Measurements from ENCODE around the gene NUDT16L1.

The NUDT16L1 gene

DNA sequence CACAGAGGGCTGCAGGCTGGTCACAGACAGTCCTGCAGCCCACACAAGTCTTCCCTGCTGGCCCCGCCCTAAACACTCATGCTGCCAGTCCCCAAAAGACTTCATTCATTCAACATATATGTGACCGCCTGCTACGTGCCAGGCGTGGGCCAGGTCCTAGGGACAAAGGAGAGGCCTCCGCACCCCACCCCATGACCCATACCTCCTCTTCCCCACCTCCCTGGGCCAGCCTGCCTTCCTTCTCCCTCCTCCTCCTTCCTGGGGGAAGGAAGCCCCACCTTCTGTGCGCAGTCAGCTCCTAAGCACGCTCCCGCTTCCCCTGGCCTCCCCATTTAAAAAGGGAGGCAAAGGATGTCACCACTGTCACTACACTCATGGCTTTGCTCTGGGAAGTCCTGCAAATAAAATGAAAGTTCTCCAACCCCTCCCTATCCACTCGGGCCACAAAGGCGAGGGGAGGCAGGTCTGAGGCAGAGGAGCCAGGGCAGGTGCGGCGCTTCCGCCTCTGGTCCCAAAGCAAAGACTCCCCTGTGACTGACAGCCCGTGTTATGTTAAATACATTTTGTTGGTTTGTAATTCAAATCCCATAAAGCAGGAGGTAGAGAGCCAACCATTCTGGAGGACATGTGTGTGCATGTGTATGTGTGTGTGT, 50.0 kb downstream of the NUDT16L1 start:
- no peak for TF ChIP-seq ZFX (IDR thresholded peaks at IDR 0.05)
- TF ChIP-seq, protein P1, sequence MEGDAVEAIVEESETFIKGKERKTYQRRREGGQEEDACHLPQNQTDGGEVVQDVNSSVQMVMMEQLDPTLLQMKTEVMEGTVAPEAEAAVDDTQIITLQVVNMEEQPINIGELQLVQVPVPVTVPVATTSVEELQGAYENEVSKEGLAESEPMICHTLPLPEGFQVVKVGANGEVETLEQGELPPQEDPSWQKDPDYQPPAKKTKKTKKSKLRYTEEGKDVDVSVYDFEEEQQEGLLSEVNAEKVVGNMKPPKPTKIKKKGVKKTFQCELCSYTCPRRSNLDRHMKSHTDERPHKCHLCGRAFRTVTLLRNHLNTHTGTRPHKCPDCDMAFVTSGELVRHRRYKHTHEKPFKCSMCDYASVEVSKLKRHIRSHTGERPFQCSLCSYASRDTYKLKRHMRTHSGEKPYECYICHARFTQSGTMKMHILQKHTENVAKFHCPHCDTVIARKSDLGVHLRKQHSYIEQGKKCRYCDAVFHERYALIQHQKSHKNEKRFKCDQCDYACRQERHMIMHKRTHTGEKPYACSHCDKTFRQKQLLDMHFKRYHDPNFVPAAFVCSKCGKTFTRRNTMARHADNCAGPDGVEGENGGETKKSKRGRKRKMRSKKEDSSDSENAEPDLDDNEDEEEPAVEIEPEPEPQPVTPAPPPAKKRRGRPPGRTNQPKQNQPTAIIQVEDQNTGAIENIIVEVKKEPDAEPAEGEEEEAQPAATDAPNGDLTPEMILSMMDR (conservative IDR thresholded peaks at IDR 0.05) = no peak

DNA sequence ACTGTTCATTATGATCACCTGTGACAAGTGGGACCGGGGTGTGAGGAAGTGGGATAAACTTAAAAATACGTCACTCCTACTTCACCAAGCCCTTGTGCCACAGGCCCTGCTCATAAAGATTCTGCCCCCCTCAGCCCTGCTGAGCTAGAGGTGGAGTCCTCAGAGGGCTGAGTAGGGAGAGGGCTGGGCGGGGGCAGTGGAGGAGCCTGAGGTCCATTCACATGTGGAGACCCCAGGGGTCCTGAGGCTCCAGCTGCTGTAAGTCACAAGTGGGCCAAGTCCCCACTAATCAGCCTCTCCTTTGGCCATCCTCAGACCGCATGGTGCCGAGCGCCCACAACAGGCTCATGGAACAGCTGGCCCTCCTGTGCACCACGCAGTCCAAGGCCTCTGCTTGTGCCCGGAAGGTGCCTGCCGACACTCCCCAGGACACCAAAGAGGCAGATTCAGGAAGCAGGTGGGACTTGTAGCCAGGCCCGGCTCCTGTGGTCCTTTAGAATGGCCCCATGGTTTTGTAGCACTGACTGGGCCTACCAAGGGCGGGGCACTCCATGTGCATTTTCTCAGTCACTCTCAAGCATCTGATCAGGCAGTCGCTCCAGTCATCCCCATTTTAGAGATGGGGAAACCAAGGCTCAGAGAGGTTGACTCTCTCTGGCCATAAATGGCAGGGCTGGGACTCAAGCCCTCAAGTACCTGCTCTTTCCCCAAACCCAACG, 51.4 kb downstream of the NUDT16L1 start:
- no peak overlapping the region for H3K27ac ChIP-seq
- TF ChIP-seq ZFX (IDR thresholded peaks at IDR 0.05) = no peak

More for the DNA sequence above, 50.0 kb downstream of the NUDT16L1 start:
- H3K27ac ChIP-seq = no peak overlapping the region

DNA sequence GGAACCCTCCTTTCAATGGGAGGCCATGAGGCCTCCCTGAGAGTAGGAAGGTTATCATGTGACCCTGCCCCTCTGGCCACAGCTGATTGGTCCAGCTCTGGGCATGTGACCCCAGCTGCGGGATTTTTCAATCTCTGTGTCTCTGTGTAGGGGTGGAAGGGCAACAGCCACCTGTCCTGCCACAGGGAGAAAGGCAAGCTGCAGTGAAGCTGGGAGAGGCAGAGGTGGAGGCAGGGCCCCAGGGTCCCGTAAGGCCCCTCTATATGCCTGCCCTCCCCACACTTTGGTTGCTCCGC, 51.9 kb downstream of the NUDT16L1 start:
- TF ChIP-seq, protein P1 (conservative IDR thresholded peaks at IDR 0.05) = no peak
- TF ChIP-seq ZFX (IDR thresholded peaks at IDR 0.05) = no peak
- no peak overlapping the region for H3K27ac ChIP-seq

Measured in C4-2B (cell line).